Activated CD4-positive, alpha-beta memory T cell treated with anti-CD3 and anti-CD28 coated beads, Interleukin-2, amount 10 ng/mL, durations not matched to agents 7 days and 5 days (primary cell): Measurements from ENCODE around the gene USP6NL. TPM values are rescaled to one million over a fixed set of nuclear protein-coding genes. Genes with fewer than 3 reads are reported as not detected.
A peak's percentile ranks its signal among the peaks of the same experiment; 100 is the strongest.

Experiments
- CTCF ChIA-PET: fragments of 350-600 bp; sonication (Branson Sonifier 250); formaldehyde crosslinking; loops from one replicate; lab custom pipeline; 2021; ENCODE audit warnings: antibody characterized with exemption, inconsistent platforms; lab: Charles Lee
- POLR2A ChIA-PET: fragments of 350-600 bp; sonication (Branson Sonifier 250); formaldehyde crosslinking; loops from one replicate; lab custom pipeline; 2021; ENCODE audit warnings: antibody characterized with exemption; lab: Charles Lee
- DNase-seq: peaks from one replicate; pipeline ENCODE4 v3.0.0-alpha.2; 2020
- H3K27ac Mint-ChIP-seq: one replicate; pipeline ENCODE4 v1.8.0; 2021; ENCODE audit warnings: mild to moderate bottlenecking, mixed read lengths
- H3K27me3 Mint-ChIP-seq: one replicate; pipeline ENCODE4 v1.8.0; 2021; ENCODE audit warnings: mixed read lengths
- H3K36me3 Mint-ChIP-seq: one replicate; pipeline ENCODE4 v1.8.0; 2021; ENCODE audit warnings: low read depth, mixed read lengths
- H3K4me1 Mint-ChIP-seq: one replicate; pipeline ENCODE4 v1.8.0; 2021; ENCODE audit warnings: mixed read lengths
- H3K4me3 Mint-ChIP-seq: one replicate; pipeline ENCODE4 v1.8.0; 2021; ENCODE audit warnings: mild to moderate bottlenecking, mixed read lengths
- H3K9me3 Mint-ChIP-seq: one replicate; pipeline ENCODE4 v1.8.0; 2021; ENCODE audit warnings: mixed read lengths
- total RNA-seq, 2 experiments: library from RNA; stranded (reverse); gene quantifications; one replicate each; pipeline ENCODE4 v1.2.3, GENCODE V29; 2021

The USP6NL gene
- under 1 TPM; 0.80 to 0.83 TPM for total RNA-seq

DNA sequence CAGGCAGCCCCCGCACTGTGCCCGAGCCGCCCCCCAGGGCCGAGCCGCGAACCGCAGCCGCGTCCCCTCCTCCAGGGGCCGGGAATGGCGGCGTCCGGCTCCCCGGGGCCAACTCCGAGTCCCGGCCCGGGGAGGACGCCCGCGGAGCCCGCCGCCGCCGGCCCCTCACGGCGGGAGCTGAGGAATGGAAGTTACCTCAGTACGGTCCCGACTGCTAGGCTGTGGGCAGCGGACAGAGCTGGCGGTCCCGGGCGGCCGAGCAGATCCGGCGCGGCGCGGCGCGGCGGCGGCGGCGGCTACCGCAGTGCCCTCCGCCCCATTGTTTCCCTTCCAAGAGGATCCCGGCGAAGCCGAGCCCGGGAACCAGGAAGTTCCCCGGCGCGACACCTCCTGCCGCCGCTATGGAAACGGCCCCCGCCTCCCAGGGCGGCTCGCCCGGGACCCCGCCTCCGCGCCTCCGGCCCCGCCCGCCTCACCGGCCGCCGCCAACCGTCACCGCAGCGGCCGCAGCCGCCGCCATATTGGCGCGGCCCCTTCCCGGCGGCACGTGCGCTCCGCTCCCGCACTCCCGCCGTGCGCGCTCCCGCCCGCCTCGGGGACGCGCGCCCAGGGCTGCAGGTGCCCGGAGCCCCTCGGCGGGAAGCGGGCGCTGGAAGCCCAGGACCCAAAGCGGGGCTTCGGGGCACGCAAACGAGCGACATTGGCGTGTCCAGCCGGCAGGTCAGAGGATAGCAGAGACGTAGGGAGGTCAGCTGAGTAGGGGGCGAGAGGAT is at the start of gene USP6NL:
TSS of gene USP6NL (minus strand) at position 403 of the 773 bp plus-strand sequence. CDS start 14,016 bp downstream, outside the sequence.
- Mint-ChIP-seq H3K36me3 (no peaks in the 10 kb centered on the region), H3K27me3 (peaks cover 46% of the 10 kb centered on the region), H3K4me3 (peak within 1 kb of the TSS; percentile 80), H3K27ac (peak within 1 kb of the TSS; percentile 29), H3K9me3 (peaks cover 2% of the 10 kb centered on the region), H3K4me1 (peaks cover 28% of the 10 kb centered on the region)
- peak; percentile 56 for DNase-seq
- CTCF ChIA-PET, result interaction anchor here (0.8 to 1.5 kb wide), 2 partner anchors 95 to 146 kb away, joined by 3 to 4 read pairs; no protein-coding TSS in a partner anchor
- POLR2A ChIA-PET, result interaction anchor here (0.7 to 1.1 kb wide), 4 partner anchors 21 to 81 kb away, joined by 3 to 5 read pairs (median 3); no protein-coding TSS in a partner anchor

GRCh38 chr10:11658801-11659368 is 47.4 kb upstream of the USP6NL start:
- no peak for DNase-seq
- H3K4me3 Mint-ChIP-seq, result no peak overlapping the region
- no peaks in the 10 kb centered on the region for H3K36me3 Mint-ChIP-seq
- peaks cover 6% of the 10 kb centered on the region for H3K27me3 Mint-ChIP-seq
- H3K4me1 Mint-ChIP-seq, result peaks cover 2% of the 10 kb centered on the region
- no peaks in the 10 kb centered on the region for H3K9me3 Mint-ChIP-seq
- CTCF ChIA-PET, result no interaction called here
- POLR2A ChIA-PET, result no interaction called here
- H3K27ac Mint-ChIP-seq, result no peak overlapping the region

- no peaks in the 10 kb centered on the region for H3K9me3 Mint-ChIP-seq
- no peak overlapping the region for H3K4me3 Mint-ChIP-seq
- no peak for DNase-seq
- peaks cover 8% of the 10 kb centered on the region for H3K27me3 Mint-ChIP-seq
- ChIA-PET POLR2A (no interaction called here), CTCF (interaction anchor here (1.2 kb wide), 1 partner anchor 127 kb away, joined by 4 read pairs; no protein-coding TSS in a partner anchor)
- no peaks in the 10 kb centered on the region for H3K36me3 Mint-ChIP-seq
- no peak overlapping the region for H3K27ac Mint-ChIP-seq
- H3K4me1 Mint-ChIP-seq, result no peaks in the 10 kb centered on the region
These were observed 44.4 kb upstream of the USP6NL start for GRCh38 chr10:11655836-11656235.

GRCh38 chr10:11654659-11655058 is 43.2 kb upstream of the USP6NL start:
- Mint-ChIP-seq H3K9me3 (no peaks in the 10 kb centered on the region), H3K27ac (no peak overlapping the region), H3K36me3 (no peaks in the 10 kb centered on the region), H3K4me3 (no peak overlapping the region), H3K27me3 (peaks cover 8% of the 10 kb centered on the region), H3K4me1 (no peaks in the 10 kb centered on the region)
- no peak for DNase-seq
- CTCF ChIA-PET, result interaction anchor here (1.2 kb wide), 1 partner anchor 128 kb away, joined by 4 read pairs; no protein-coding TSS in a partner anchor
- POLR2A ChIA-PET, result no interaction called here

- POLR2A ChIA-PET, result no interaction called here
- CTCF ChIA-PET, result no interaction called here
These were observed 42.5 kb upstream of the USP6NL start for GRCh38 chr10:11653758-11654471.

DNA sequence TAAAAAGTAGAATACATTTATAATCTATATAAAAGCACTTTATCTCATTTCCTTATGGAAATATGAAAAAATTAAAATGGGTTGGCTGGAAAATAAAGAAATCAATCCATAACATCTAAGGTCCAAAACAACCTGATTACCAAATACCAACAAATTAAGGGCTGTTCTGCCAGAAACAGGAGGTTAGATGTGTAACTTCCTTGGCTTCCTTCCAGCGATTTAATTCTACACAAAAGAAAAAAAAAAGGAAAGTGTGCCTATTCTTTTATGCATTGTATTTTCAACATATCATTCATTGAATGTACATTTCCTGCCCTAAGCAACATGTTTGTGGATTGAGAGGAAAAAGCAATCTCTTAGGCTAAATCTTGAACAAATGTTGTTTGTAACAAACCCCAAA is 36.2 kb upstream of the USP6NL start:
- H3K36me3 Mint-ChIP-seq, result no peaks in the 10 kb centered on the region
- no peak for DNase-seq
- H3K27me3 Mint-ChIP-seq, result peaks cover 7% of the 10 kb centered on the region
- CTCF ChIA-PET, result no interaction called here
- H3K27ac Mint-ChIP-seq, result no peak overlapping the region
- H3K4me3 Mint-ChIP-seq, result no peak overlapping the region
- H3K4me1 Mint-ChIP-seq, result no peaks in the 10 kb centered on the region
- H3K9me3 Mint-ChIP-seq, result no peaks in the 10 kb centered on the region
- POLR2A ChIA-PET, result no interaction called here

More at GRCh38 chr10:11653758-11654471, 42.5 kb upstream of the USP6NL start:
- H3K27ac Mint-ChIP-seq, result no peak overlapping the region
- H3K9me3 Mint-ChIP-seq, result no peaks in the 10 kb centered on the region
- no peaks in the 10 kb centered on the region for H3K4me1 Mint-ChIP-seq
- H3K27me3 Mint-ChIP-seq, result peaks cover 8% of the 10 kb centered on the region
- H3K4me3 Mint-ChIP-seq, result no peak overlapping the region
- H3K36me3 Mint-ChIP-seq, result no peaks in the 10 kb centered on the region
- DNase-seq, result no peak

DNA sequence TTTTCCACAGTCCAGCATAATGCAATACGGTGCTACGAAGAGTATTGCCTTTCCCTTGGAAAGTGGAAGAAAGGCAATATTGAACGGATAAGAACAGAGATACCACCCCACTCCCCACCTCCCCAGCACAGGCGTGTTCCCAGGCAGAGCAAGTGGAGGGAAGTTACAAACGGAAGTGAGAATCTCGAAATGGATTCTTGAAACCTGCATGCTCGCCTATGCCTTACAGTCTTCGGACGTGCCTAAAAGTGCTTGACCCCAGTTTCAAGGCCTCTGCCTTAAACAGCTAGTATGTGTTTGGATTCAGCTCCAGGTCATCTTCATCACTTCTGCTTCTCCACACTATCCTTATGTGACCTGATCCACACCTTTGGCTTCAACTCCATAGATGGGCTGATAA is 35.0 kb upstream of the USP6NL start:
- no peaks in the 10 kb centered on the region for H3K9me3 Mint-ChIP-seq
- CTCF ChIA-PET, result no interaction called here
- DNase-seq, result no peak
- H3K4me3 Mint-ChIP-seq, result no peak overlapping the region
- POLR2A ChIA-PET, result no interaction called here
- H3K27ac Mint-ChIP-seq, result no peak overlapping the region
- no peaks in the 10 kb centered on the region for H3K36me3 Mint-ChIP-seq
- no peaks in the 10 kb centered on the region for H3K4me1 Mint-ChIP-seq
- peaks cover 9% of the 10 kb centered on the region for H3K27me3 Mint-ChIP-seq

DNA sequence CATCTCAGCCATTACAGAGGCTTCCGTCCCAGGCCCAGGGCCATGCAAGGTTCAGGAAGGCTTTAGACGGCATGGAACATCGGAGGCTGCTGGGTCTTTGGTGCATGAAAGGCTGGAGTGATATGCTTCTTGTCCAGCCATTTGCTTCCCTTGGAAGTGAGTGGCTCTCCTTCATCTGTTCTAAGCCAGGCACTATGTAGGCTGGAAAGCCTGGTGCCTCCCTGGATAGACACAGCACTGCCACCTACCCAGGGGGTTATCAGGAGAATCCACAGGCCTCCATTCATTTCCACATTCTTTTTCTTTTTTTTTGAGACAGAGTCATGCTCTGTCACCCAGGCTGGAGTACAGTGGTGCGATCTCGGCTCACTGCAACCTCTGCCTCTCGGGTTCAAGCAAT is 31.6 kb upstream of the USP6NL start:
- no peaks in the 10 kb centered on the region for H3K4me1 Mint-ChIP-seq
- H3K9me3 Mint-ChIP-seq, result no peaks in the 10 kb centered on the region
- DNase-seq, result no peak
- no peak overlapping the region for H3K4me3 Mint-ChIP-seq
- H3K27me3 Mint-ChIP-seq, result peaks cover 14% of the 10 kb centered on the region
- H3K36me3 Mint-ChIP-seq, result no peaks in the 10 kb centered on the region
- ChIA-PET CTCF (no interaction called here), POLR2A (no interaction called here)
- H3K27ac Mint-ChIP-seq, result no peak overlapping the region

- no peaks in the 10 kb centered on the region for H3K36me3 Mint-ChIP-seq
- no peaks in the 10 kb centered on the region for H3K9me3 Mint-ChIP-seq
- ChIA-PET CTCF (no interaction called here), POLR2A (no interaction called here)
- no peaks in the 10 kb centered on the region for H3K4me1 Mint-ChIP-seq
- DNase-seq, result no peak
- H3K4me3 Mint-ChIP-seq, result no peak overlapping the region
- no peak overlapping the region for H3K27ac Mint-ChIP-seq
- peaks cover 14% of the 10 kb centered on the region for H3K27me3 Mint-ChIP-seq
These were observed 31.1 kb upstream of the USP6NL start for GRCh38 chr10:11642566-11642965.

DNA sequence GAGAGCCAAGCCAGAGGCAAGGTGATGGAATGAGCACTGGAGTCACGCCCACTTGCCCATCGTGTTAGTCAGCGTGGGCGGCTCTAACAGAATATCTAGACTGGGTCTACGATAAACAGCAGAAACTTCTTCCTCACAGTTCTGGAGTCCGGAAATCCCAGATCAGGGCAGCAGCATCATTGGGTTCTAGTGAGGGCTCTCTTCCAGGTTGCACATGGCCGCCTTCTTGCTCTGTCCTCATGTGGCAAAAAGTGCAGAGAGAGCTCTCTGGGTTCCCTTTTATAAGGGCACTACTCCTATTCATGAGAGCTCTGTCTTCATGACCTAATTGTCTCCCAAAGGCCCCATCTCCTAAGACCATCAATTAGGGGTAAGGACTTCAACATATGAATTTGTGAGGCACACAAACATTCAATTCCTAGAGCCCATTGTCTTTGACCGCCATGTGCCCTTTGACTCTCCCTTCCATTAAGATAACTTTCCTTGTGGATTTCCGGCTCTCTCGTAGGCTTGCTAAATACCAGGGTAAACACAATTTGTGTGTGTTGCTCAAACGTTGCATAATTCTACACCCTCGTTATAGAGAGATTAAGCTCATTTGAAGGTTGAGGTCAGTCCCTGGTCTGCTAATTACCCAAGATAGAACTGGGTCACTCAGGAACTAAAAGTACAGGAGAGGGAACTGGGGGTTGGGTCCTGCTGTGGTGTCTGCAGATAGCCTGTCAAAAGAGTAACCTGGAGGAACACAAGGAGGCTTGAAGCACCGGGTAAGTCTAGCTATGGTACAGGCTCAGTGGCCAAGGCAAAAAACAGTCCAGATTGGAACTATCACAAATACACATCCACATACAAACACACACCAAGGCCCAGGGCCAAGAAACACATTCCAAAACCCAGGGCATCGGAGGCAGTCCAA is 28.7 kb upstream of the USP6NL start:
- Mint-ChIP-seq H3K4me3 (no peak overlapping the region), H3K4me1 (no peaks in the 10 kb centered on the region), H3K9me3 (no peaks in the 10 kb centered on the region), H3K27ac (no peak overlapping the region), H3K36me3 (no peaks in the 10 kb centered on the region), H3K27me3 (peaks cover 29% of the 10 kb centered on the region)
- DNase-seq, result no peak
- CTCF ChIA-PET, result no interaction called here
- POLR2A ChIA-PET, result no interaction called here

- Mint-ChIP-seq H3K36me3 (no peaks in the 10 kb centered on the region), H3K4me3 (no peak overlapping the region), H3K4me1 (no peaks in the 10 kb centered on the region), H3K27me3 (peaks cover 32% of the 10 kb centered on the region), H3K27ac (no peak overlapping the region), H3K9me3 (no peaks in the 10 kb centered on the region)
- POLR2A ChIA-PET, result no interaction called here
- DNase-seq, result no peak
- CTCF ChIA-PET, result interaction anchor here (1.0 kb wide), 1 partner anchor 9 kb away, joined by 4 read pairs; no protein-coding TSS in a partner anchor
These were observed 27.9 kb upstream of the USP6NL start for GRCh38 chr10:11639362-11639761.

DNA sequence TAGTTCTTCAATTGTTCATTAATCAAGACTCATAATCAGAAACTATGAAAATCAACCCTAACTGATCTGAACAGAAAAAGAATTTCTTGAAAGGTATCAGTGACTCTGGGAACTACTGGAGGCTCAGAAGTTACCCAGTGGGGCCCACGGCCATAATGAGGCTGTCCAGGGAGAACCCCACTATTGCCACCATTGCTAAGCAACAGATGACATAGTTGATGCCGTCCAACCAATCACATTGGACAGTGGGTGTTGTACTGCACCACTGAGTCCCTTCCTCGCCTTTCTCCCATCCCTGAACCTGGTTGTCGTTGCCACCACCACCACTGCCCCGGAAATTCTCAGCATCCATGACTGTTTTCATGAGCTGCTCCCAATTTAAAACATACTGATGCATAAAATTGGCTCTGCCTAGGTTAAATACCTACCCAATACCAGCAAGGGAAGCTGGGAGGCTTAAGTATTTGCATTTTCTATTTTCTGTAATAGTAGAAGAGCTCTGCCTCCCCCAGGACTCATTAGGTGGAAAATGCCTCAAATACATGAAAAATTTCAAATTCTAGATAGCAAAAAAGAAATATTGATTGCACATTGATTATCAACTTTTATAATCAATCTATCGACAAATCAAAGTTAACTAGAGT is 26.7 kb upstream of the USP6NL start:
- peaks cover 41% of the 10 kb centered on the region for H3K27me3 Mint-ChIP-seq
- H3K36me3 Mint-ChIP-seq, result no peaks in the 10 kb centered on the region
- H3K27ac Mint-ChIP-seq, result no peak overlapping the region
- ChIA-PET CTCF (interaction anchor here (1.0 kb wide), 1 partner anchor 8 kb away, joined by 4 read pairs; no protein-coding TSS in a partner anchor), POLR2A (no interaction called here)
- no peak overlapping the region for H3K4me3 Mint-ChIP-seq
- H3K4me1 Mint-ChIP-seq, result peaks cover 2% of the 10 kb centered on the region
- no peak for DNase-seq
- no peaks in the 10 kb centered on the region for H3K9me3 Mint-ChIP-seq
